NCI-H345 treated with DMSO at 0.1 percent for 48 hours (cell line): ENCODE measurements around the gene EVI5L.
"Not testable (repeated sequence)": the region's sequence is repeated elsewhere in the genome, so short reads cannot be mapped to it uniquely, and the experiment has no call there.

Experiments
- DNase-seq: peaks from one replicate; lab custom pipeline; 2025; ENCODE audit not compliant: unreplicated experiment; lab: John Stamatoyannopoulos, UW

Gene EVI5L

GRCh38 chr19:7829561-7830271 lies at the start of gene EVI5L:
Gene EVI5L (plus strand): TSS chr19:7830218. CDS start chr19:7846543, 16,325 bp downstream.
- DNase-seq = peak; percentile 99

- DNase-seq = no peak
Measured at GRCh38 chr19:7781157-7781556, 48.9 kb upstream of the EVI5L start.

- DNase-seq = no peak
Measured at GRCh38 chr19:7783991-7784423, 46.0 kb upstream of the EVI5L start.

GRCh38 chr19:7784856-7785255 lies 45.2 kb upstream of the EVI5L start:
- DNase-seq = no peak

GRCh38 chr19:7787141-7787540 lies 42.9 kb upstream of the EVI5L start:
- no peak for DNase-seq

- no peak for DNase-seq
Measured at GRCh38 chr19:7787602-7788177, 42.3 kb upstream of the EVI5L start.

- no peak for DNase-seq
Measured at GRCh38 chr19:7788178-7788932, 41.7 kb upstream of the EVI5L start.

GRCh38 chr19:7788933-7789323 lies 41.1 kb upstream of the EVI5L start:
- no peak for DNase-seq

GRCh38 chr19:7789447-7789846 lies 40.6 kb upstream of the EVI5L start:
- no peak for DNase-seq

- no peak for DNase-seq
Measured at GRCh38 chr19:7790416-7790815, 39.6 kb upstream of the EVI5L start.

GRCh38 chr19:7792281-7792680 lies 37.7 kb upstream of the EVI5L start:
- no peak for DNase-seq

GRCh38 chr19:7792701-7793100 lies 37.3 kb upstream of the EVI5L start:
- not testable (repeated sequence) for DNase-seq

- no peak for DNase-seq
Measured at GRCh38 chr19:7793493-7793892, 36.5 kb upstream of the EVI5L start.

- no peak for DNase-seq
Measured at GRCh38 chr19:7795555-7796161, 34.4 kb upstream of the EVI5L start.

- peak; percentile 32 for DNase-seq
Measured at GRCh38 chr19:7799640-7800355, 30.2 kb upstream of the EVI5L start.

- no peak for DNase-seq
Measured at GRCh38 chr19:7801020-7801570, 28.9 kb upstream of the EVI5L start.

- DNase-seq = no peak
Measured at GRCh38 chr19:7806234-7806633, 23.8 kb upstream of the EVI5L start.

GRCh38 chr19:7806876-7807275 lies 23.1 kb upstream of the EVI5L start:
- DNase-seq = no peak

GRCh38 chr19:7808108-7808507 lies 21.9 kb upstream of the EVI5L start:
- no peak for DNase-seq

GRCh38 chr19:7811989-7812388 lies 18.0 kb upstream of the EVI5L start:
- DNase-seq = no peak

- no peak for DNase-seq
Measured at GRCh38 chr19:7815325-7815724, 14.7 kb upstream of the EVI5L start.
